ENCODE data around the gene DROSHA. TPM values are rescaled to one million over a fixed set of nuclear protein-coding genes. Genes with fewer than 3 reads are reported as not detected.

The DROSHA gene
- total and polyA plus RNA-seq, 2 of the 8 experiments (the other 6 are each of a cell fraction or from before 2014, with no cell fraction given), result 65.9 to 122 TPM

- WGBS, 2 experiments (ENCODE audit: extremely low coverage in 1 of 2, insufficient coverage in 1 of 2, insufficient read length in 1 of 2, insufficient replicate concordance in 2 of 2, low coverage in 1 of 2, low lambda C conversion rate in 2 of 2, missing lambda C conversion rate in 1 of 2), result 94% methylated on average over 5 of the region's 5 CpGs; no CpG with 5 or more reads in 1 of the 2 experiments
These were observed 121.8 kb downstream of the DROSHA start for GRCh38 chr5:31410089-31410488.

More at GRCh38 chr5:31410089-31410488, 121.8 kb downstream of the DROSHA start:
- Histone ChIP-seq H3K4ac (replicated peaks; ENCODE audit: insufficient read length, low read depth, low read length) (no peak overlapping the region), H4K20me1 (replicated peaks in 1 of 2; ENCODE audit: control insufficient read depth in 1 of 2, insufficient read depth in 2 of 2, low read length in 2 of 2) (peaks cover 0 to 2% of the 10 kb centered on the region in 2 experiments), H3K23ac (ENCODE audit: insufficient read length) (no peak overlapping the region), H3K14ac (ENCODE audit: insufficient read length) (no peak overlapping the region), H4K5ac (ENCODE audit: insufficient read length, low read depth, low read length) (no peak overlapping the region), H2BK5ac (ENCODE audit: low read depth, low read length) (no peak overlapping the region), H2BK15ac (ENCODE audit: low read length) (no peak overlapping the region), H2BK120ac (replicated peaks; ENCODE audit: low read depth, low read length) (no peak overlapping the region), H3K79me2 (ENCODE audit: control insufficient read depth in 1 of 2, insufficient read depth in 2 of 2, low read length in 2 of 2) (no peaks in the 10 kb centered on the region), H3K23me2 (ENCODE audit: low read depth, low read length) (no peaks in the 10 kb centered on the region), H3K36me3 (ENCODE audit: control insufficient read depth in 2 of 4, insufficient read depth in 4 of 4, low read length in 3 of 4) (peaks cover 0 to 47% (median 18%) of the 10 kb centered on the region in 4 experiments; a peak in 6 of 8 replicates), H2BK12ac (ENCODE audit: low read depth, low read length) (no peak overlapping the region), H3K18ac (ENCODE audit: extremely low read depth, low read length) (no peak overlapping the region), H2AK5ac (ENCODE audit: low read depth, low read length) (no peak overlapping the region), H2BK20ac (ENCODE audit: low read length) (no peak overlapping the region), H3K9ac (replicated peaks in 1 of 4; ENCODE audit: extremely low read depth in 1 of 4, low read depth in 3 of 4, low read length in 3 of 4) (no peak overlapping the region), H3K9me3 (ENCODE audit: insufficient read depth in 2 of 2, low read depth in 1 of 2, low read length in 1 of 2) (no peaks in the 10 kb centered on the region), H3K56ac (replicated peaks; ENCODE audit: insufficient read length, low read depth, low read length) (no peak overlapping the region), H4K91ac (replicated peaks; ENCODE audit: insufficient read length, low read length) (no peak overlapping the region), H3K4me1 (replicated peaks in 1 of 4; ENCODE audit: control insufficient read depth in 3 of 4, insufficient read depth in 4 of 4, low read length in 3 of 4) (no peaks in the 10 kb centered on the region), H4K8ac (ENCODE audit: extremely low read depth, insufficient read depth, low read length) (no peak overlapping the region), H3K4me3 (ENCODE audit: extremely low read depth in 1 of 4, insufficient read depth in 2 of 4, low read depth in 3 of 4, low read length in 4 of 4) (no peak overlapping the region), H3K79me1 (ENCODE audit: low read depth, low read length) (no peaks in the 10 kb centered on the region; the same call in 1 of the 2 replicates), H3K27ac (ENCODE audit: low read depth, low read length) (no peak overlapping the region), H3K27me3 (replicated peaks in 1 of 4; ENCODE audit: control insufficient read depth in 3 of 4, extremely low read depth in 1 of 4, insufficient read depth in 3 of 4, low read length in 3 of 4) (no peaks in the 10 kb centered on the region), H3K4me2 (ENCODE audit: insufficient read depth in 1 of 2, low read depth in 2 of 2, low read length in 2 of 2) (no peak overlapping the region), H2AFZ (ENCODE audit: low read length) (no peak overlapping the region)
- TF ChIP-seq BACH1 (IDR thresholded peaks at IDR 0.05; ENCODE audit: low read length) (no peak), CEBPB (IDR thresholded peaks at IDR 0.05; ENCODE audit: low read depth, low read length) (no peak), SP1 (IDR thresholded peaks at IDR 0.05; ENCODE audit: low read depth, low read length) (no peak), CBX8 (IDR thresholded peaks at IDR 0.05; ENCODE audit: borderline replicate concordance, low read depth, low read length) (no peak)
- ChIA-PET CTCF (ENCODE audit: partially characterized antibody) (interaction anchor here (0.7 kb wide), 1 partner anchor 19 kb away, joined by 3 read pairs; no protein-coding TSS in a partner anchor), POLR2A (ENCODE audit: partially characterized antibody) (interaction anchor here (1.3 kb wide), 1 partner anchor 137 kb away, joined by 3 read pairs; no protein-coding TSS in a partner anchor)
- FAIRE-seq, result no peak
- no peak for DNase-seq (ENCODE audit: low read depth in 1 of 2, low spot score in 2 of 2)

All from H1 (cell line).